Stomach (tissue), 9 donors: ENCODE data around the gene MARCHF3. TPM values are rescaled to one million over a fixed set of nuclear protein-coding genes. Genes with fewer than 3 reads are reported as not detected.

Experiments
- DNase-seq, 2 donors: peaks; one replicate each; pipeline versions ENCODE4 v3.0.0 to v3.0.0-alpha.2; 2013 to 2019
- H3K27ac ChIP-seq, 5 donors: fragments of 200-600 bp in 4 of 5; sonication (generic) in 4 of 5; one replicate each; pipeline ENCODE4 v1.5.1; 2013 to 2019; ENCODE audit warnings: mild to moderate bottlenecking in 1 of 5, moderate library complexity in 1 of 5
- H3K27me3 ChIP-seq, 3 donors: fragments of 200-600 bp; sonication (generic); one replicate each; pipeline ENCODE4 v1.5.1; 2017 to 2019; ENCODE audit warnings: mixed run types in 1 of 3
- H3K36me3 ChIP-seq, 4 donors: fragments of 200-600 bp; sonication (generic); 1 replicate in 3 of 4; 2 replicates in 1 of 4; pipeline ENCODE4 v1.5.1; 2016 to 2019
- H3K4me1 ChIP-seq, 4 donors: fragments of 200-600 bp; sonication (generic); one replicate each; pipeline ENCODE4 v1.5.1; 2016 to 2019
- H3K4me3 ChIP-seq, 4 donors: fragments of 200-600 bp; sonication (generic) in 3 of 4; one replicate each; pipeline ENCODE4 v1.5.1; 2016 to 2019; ENCODE audit warnings: mild to moderate bottlenecking in 1 of 4
- H3K9me3 ChIP-seq, 4 donors: fragments of 200-600 bp; sonication (generic); one replicate each; pipeline ENCODE4 v1.5.1; 2016 to 2019
- EP300 ChIP-seq: sonication (generic); formaldehyde crosslinking; IDR thresholded peaks from one replicate; pipeline ENCODE4 v1.6.1; 2017; ENCODE audit warnings: antibody characterized with exemption
- POLR2A ChIP-seq, 4 donors: fragments of 450-650 bp; IDR thresholded peaks; one replicate each; pipeline ENCODE4 v1.6.1; 2016; ENCODE audit warnings: antibody characterized with exemption in 4 of 4, control low read depth in 2 of 4, mild to moderate bottlenecking in 1 of 4, moderate library complexity in 1 of 4
- POLR2AphosphoS5 ChIP-seq, 3 donors: sonication (generic); formaldehyde crosslinking; IDR thresholded peaks; one replicate each; pipeline ENCODE4 v1.6.1; 2016; ENCODE audit warnings: antibody characterized with exemption in 3 of 3
- WGBS, 5 donors: extraction: QIAGEN DNeasy Blood & Tissue Kit in 3 of 5; methylation state at CpG; one replicate each; pipeline versions ENCODE4 v1.1.5 to v1.1.7; 2013 to 2018; 5-methylcytosine and 5-hydroxymethylcytosine counted together
- intact Hi-C: fragments of 100-400 bp; cut with DNase I; formaldehyde crosslinking; loops from one replicate; pipeline ENCODE4 v1.15.1; 2023; ENCODE audit warnings: low total_unique reads
- polyA plus RNA-seq, 3 donors: library from polyadenylated mRNA; stranded (reverse); fragments of 200-250 nt; gene quantifications; one replicate each; pipeline ENCODE4 v1.2.3, GENCODE V29; 2013
- total RNA-seq, 5 donors: library from RNA; depleted of rRNA; stranded (reverse); fragments of >200 nt; gene quantifications; one replicate each; pipeline versions ENCODE4 v1.1.0 to v1.2.3, GENCODE V29; 2014 to 2016
- TF ChIP-seq, protein P1 (sequence below), 7 experiments: fragments of 450-650 bp in 4 of 7; fragments of 200-600 bp in 3 of 7; sonication (generic) in 3 of 7; IDR thresholded peaks; one replicate each; pipeline ENCODE4 v1.5.1; 2016 to 2019; ENCODE audit warnings: antibody characterized with exemption in 7 of 7, control low read depth in 2 of 7, mild to moderate bottlenecking in 1 of 7
- donor health status: healthy with polysubstance abuse.
- donor health status: Bipolar disorder and iron deficiency.
- donor health status: healthy.

The MARCHF3 gene
- total and polyA plus RNA-seq, 8 donors = 1.1 to 11.9 (median 2.6) TPM; not detected in 1

DNA sequence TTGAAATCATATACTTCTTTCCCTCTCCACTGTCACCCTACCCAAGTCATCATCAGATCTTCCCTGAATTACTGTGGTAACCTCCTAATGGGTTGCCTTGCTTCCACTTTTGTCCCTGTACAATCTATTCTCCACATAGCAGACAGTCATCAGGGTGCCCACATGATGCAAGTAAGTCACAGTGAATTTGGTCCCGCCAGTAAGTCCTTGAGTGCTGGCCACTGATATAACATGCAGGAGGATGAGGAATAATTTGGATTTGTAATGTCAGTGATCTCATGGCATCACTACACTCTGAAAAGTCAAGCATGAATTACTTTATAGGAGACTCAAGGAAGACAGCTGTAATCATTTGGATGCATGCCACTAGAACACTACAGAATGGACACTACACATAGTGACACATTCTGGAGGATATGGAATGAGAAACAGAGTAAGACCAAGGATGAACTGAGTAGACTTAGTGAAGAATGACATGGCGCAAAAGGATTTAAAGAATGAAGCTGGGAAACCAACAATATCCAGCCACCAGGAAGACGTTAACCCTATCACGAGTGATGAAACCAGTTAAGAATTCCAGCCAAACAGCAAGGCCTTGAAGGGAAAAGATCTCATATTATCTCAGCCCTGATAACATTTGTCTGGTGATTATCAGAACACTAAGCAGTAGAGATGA lies 28.6 kb downstream of the MARCHF3 start:
- Histone ChIP-seq H3K36me3 (no peaks in the 10 kb centered on the region), H3K27me3 (no peaks in the 10 kb centered on the region), H3K9me3 (no peaks in the 10 kb centered on the region), H3K4me1 (peaks cover 5 to 24% (median 14%) of the 10 kb centered on the region in 4 donors), H3K4me3 (no peak overlapping the region), H3K27ac (no peak overlapping the region)
- intact Hi-C loops = no loop called here
- peak in 1 of 2 donors; percentile 26 for DNase-seq
- TF ChIP-seq EP300 (no peak), POLR2AphosphoS5 (IDR thresholded peaks at IDR 0.05) (no peak), POLR2A (IDR thresholded peaks at IDR 0.05) (no peak)
- TF ChIP-seq, protein P1, sequence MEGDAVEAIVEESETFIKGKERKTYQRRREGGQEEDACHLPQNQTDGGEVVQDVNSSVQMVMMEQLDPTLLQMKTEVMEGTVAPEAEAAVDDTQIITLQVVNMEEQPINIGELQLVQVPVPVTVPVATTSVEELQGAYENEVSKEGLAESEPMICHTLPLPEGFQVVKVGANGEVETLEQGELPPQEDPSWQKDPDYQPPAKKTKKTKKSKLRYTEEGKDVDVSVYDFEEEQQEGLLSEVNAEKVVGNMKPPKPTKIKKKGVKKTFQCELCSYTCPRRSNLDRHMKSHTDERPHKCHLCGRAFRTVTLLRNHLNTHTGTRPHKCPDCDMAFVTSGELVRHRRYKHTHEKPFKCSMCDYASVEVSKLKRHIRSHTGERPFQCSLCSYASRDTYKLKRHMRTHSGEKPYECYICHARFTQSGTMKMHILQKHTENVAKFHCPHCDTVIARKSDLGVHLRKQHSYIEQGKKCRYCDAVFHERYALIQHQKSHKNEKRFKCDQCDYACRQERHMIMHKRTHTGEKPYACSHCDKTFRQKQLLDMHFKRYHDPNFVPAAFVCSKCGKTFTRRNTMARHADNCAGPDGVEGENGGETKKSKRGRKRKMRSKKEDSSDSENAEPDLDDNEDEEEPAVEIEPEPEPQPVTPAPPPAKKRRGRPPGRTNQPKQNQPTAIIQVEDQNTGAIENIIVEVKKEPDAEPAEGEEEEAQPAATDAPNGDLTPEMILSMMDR (IDR thresholded peaks at IDR 0.05) = no peak
- WGBS, 5 donors = 70 to 77% (median 71%) methylated on average over 4 of the region's 4 CpGs

DNA sequence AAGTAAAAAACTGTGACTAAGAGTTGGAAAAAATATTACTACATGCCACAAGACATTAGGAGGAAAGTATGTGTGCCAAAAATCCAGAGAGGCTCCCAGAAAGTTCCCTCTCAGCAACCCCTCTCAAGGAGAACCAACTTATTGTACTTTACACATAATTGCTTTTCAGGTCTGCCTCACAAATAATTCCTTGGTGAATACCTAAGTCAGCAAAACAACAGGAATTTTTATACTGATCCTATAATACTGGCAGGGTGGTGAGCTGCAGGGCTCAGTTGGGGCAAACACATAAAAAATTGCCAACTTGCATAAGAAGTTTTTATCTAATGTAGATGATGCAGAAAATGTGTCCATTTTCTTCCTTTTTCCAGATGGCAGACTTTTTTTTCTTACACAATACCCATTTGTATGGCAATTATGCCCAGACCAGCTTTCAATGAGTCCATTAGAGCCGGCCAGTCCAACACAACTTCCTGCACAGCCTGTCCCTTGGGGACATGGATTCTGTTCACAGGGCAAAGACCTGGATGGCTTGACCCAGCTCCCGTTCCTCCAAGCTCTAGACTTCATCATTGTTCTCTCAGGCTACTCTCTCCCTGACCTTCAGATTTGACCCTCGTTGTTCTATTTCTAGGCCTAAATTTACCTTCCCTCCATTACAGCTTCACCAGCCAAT lies 31.3 kb downstream of the MARCHF3 start:
- Histone ChIP-seq H3K27ac (no peak overlapping the region), H3K4me3 (no peak overlapping the region), H3K27me3 (no peaks in the 10 kb centered on the region), H3K4me1 (peaks cover 0 to 32% (median 18%) of the 10 kb centered on the region in 4 donors), H3K9me3 (no peaks in the 10 kb centered on the region), H3K36me3 (no peaks in the 10 kb centered on the region)
- DNase-seq = no peak
- intact Hi-C loops = no loop called here
- TF ChIP-seq, protein P1 (IDR thresholded peaks at IDR 0.05) = no peak
- TF ChIP-seq POLR2A (IDR thresholded peaks at IDR 0.05) = no peak
- TF ChIP-seq POLR2AphosphoS5 (IDR thresholded peaks at IDR 0.05) = no peak
- TF ChIP-seq EP300 = no peak
- 84 to 93% (median 91%) methylated on average over 3 of the region's 3 CpGs for WGBS, 5 donors

DNA sequence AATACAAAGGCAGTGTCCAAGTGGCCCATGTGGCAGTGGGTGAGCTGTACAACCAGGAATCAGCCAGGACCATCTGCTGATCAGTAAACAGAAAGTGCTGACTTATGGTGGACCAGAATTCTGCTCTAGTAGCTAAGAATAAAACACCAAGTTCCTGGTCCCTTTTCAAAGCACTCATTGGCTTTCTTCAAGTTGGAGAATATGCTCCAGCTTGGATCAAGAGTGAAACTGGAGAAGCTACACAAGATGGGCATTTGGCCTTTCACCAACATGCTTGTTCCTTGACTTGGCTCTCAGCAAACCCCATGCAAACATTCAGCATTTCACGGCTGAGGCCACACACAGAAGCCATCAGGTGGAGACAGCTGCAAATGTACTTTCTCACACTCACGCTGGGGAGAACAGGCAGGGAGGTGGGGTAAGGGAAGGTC lies 32.1 kb downstream of the MARCHF3 start:
- DNase-seq = peak in 1 of 2 donors; percentile 39
- WGBS, 5 donors = 28 to 37% (median 34%) methylated on average over 2 of the region's 2 CpGs
- no peak overlapping the region for H3K4me3 ChIP-seq
- no peak overlapping the region for H3K27ac ChIP-seq
- TF ChIP-seq POLR2A (IDR thresholded peaks at IDR 0.05) (no peak), EP300 (no peak), POLR2AphosphoS5 (IDR thresholded peaks at IDR 0.05) (no peak)
- TF ChIP-seq, protein P1 (IDR thresholded peaks at IDR 0.05) = no peak
- no peaks in the 10 kb centered on the region for H3K36me3 ChIP-seq
- peaks cover 0 to 33% (median 16%) of the 10 kb centered on the region in 4 donors for H3K4me1 ChIP-seq
- no peaks in the 10 kb centered on the region for H3K27me3 ChIP-seq
- no peaks in the 10 kb centered on the region for H3K9me3 ChIP-seq
- intact Hi-C loops = no loop called here

DNA sequence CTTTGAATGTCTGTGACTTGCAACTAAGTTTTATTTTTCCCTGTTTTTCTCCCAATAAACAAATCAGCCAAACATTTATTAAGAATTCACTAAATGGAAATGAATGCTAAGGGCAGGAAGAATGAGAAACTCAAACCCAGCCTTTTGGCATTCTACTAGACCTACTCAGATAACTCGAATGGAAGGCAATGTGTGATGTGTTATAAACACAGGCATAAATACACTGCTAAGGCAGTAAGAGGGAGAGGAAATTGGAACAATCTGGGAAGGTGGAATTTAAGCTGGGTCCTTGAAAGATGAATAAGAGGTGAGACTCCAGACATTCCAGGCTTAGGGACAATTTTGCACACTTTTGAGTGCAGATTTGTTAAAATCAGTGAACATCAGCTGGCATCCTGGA lies 34.7 kb downstream of the MARCHF3 start:
- no peak for DNase-seq
- H3K4me1 ChIP-seq = peaks cover 0 to 33% (median 18%) of the 10 kb centered on the region in 4 donors

More for the DNA sequence above, 34.7 kb downstream of the MARCHF3 start:
- intact Hi-C loops = no loop called here
- Histone ChIP-seq H3K36me3 (no peaks in the 10 kb centered on the region), H3K27ac (no peak overlapping the region), H3K4me3 (no peak overlapping the region), H3K27me3 (no peaks in the 10 kb centered on the region), H3K9me3 (no peaks in the 10 kb centered on the region)
- TF ChIP-seq, protein P1 (IDR thresholded peaks at IDR 0.05) = no peak
- TF ChIP-seq POLR2A (IDR thresholded peaks at IDR 0.05) (no peak), POLR2AphosphoS5 (IDR thresholded peaks at IDR 0.05) (no peak), EP300 (no peak)
- WGBS, 5 donors = 19 to 48% (median 23%) methylated on average over 1 of the region's 1 CpG
